Stimulated activated CD4-positive, alpha-beta T cell treated with anti-CD3 and anti-CD28 coated beads, Interleukin-1b, Interleukin-23, amount 100 ng/mL, for 48 hours (primary cell): ENCODE measurements around the gene PSAP.
"Not testable (repeated sequence)": the region's sequence is repeated elsewhere in the genome, so short reads cannot be mapped to it uniquely, and the experiment has no call there.

Experiments
- DNase-seq: peaks from one replicate; pipeline ENCODE4 v3.0.0-alpha.2; 2020

The PSAP gene

DNA sequence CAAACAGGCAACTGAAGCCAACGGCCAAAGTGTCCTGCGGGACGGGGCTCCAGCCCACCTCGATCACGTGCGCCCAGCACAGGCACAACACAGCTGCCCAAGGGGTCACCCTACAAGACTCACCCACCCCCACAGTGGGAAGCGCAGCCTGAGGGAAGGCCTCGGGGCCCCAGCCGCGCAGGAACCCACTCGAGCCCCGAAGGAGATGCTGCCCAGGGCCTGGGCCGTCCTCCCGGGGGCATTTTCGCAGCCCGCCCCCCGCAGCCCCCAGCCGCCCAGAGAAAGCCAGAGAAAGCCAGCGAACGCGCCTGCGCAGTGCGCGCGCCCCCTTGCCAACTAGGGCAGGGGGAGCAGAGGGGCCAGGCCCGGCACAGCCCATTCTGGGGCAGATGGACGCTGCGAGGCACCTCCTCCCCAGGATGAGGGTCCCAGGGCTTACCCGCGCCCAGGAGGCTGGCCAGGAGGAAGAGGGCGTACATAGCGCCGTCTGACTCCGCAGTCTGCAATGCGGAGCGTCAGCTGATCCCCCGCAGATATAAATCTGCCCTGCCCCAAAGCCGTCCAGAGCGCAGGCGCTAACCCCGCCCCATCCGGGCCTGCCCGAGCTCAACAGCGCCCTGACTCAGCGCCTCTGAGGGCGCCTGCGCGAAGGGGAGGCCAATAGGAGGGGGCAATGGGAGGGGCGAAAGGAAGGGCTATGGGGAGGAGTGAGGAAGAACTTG, at the start of gene PSAP:
PSAP (minus strand) TSS at position 509 of the 722 bp plus-strand sequence; CDS start at position 479, 30 bp downstream.
- DNase-seq = peak; percentile 98

GRCh38 chr10:71900441-71901180, 49.6 kb upstream of the PSAP start:
- DNase-seq = no peak

DNA sequence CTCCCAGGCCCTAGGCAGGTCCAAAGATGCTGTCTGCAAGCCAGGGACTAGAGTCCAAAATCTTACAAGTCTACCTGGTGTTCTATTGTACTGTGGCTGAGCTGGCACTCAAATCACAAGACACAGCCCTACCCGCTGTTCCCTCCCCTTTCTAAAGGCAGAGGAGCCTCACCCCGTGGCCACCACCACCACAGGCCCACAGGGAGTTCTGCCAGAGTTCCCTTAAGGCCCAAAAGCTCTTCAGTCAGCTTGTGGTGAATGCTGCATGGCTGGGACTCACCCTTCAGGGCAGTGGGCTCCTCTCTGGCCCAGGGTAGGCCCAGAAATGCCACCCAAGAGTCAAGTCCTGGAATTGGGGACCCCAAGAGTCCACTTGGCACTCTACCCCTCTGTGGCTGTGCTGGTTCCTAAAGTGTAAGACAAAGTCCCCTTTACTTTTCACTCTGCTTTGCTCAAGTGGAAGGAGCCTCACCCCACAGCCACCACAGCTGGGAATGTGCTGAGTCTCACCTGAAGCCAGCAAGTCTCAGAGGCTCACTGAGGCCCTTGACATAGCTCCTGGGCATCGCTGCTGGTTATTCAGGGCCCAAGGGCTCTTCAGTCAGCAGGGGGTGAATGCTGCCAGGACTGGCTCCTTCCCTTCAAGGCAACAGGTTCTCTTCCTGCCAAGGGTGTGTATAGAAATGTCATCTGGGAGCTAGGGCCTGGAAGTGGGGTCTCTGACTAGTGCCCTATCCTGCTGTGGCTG, 48.8 kb upstream of the PSAP start:
- no peak for DNase-seq

DNA sequence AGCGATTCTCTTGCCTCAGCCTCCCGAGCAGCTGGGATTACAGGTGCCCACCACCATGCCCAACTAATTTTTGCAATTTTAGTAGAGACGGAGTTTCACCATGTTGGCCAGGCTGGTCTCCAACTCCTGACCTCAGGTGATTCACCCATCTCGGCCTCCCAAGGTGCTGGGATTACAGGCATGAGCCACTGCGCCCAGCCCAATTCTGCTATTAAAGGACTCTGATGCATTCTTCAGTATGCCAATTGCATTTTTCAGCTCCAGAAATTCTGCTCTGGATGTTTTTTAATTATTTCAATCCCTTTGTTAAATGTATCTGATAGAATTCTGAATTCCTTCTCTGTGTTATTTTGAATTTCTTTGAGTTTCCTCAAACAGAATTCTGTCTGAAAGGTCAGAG, 47.3 kb upstream of the PSAP start:
- DNase-seq = not testable (repeated sequence)

GRCh38 chr10:71893920-71894319, 42.9 kb upstream of the PSAP start:
- DNase-seq = no peak

GRCh38 chr10:71893258-71893815, 42.3 kb upstream of the PSAP start:
- DNase-seq = no peak

DNA sequence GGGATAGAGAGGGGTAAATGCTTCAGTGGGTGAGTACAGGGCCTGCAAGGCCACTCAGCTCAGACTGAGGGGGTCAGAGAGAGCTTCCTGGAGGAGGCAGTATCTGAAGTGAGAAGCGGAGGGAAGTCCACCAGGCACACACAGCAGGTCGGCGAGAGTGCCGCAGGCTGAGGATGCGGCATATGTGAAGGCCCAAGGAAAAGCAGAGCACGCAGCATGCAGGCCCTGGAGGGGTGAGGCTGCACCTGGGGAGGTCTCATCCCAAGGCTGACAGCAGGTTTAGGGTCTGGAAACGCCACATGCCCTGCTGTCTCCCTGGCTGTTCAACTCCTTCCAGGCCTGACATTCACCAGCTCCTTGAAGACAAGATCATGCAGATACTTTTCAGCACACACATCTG, 40.4 kb upstream of the PSAP start:
- no peak for DNase-seq

DNA sequence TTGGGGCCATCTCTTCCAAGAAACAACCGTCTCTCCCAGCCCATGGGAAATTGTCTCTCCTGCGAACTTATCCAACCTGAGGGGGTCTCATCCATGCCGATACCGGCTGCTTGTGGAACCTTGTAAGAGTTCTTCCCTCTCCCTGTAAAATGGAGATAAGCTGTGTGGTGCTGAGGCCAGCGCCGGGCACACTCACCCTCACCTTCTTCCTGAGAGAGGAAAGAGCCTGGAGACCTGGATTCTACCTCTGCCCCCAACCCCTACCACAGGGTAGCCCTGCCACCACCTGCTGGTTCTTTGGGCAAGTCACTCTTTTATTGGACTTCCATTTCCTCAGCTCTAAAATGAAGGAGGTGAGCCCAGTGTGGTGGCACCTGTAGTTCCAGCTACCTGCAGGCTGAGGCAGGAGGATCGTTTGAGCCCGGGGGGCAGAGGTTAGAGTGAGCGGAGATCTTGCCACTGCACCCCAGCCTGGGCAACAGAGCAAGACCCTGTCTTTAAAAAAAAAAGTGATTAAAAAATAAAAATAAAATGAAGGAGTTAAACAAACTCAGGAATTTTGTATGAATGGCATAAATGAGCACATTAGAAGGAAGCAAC, 38.4 kb upstream of the PSAP start:
- DNase-seq = no peak

- peak; percentile 70 for DNase-seq
These were observed 37.8 kb upstream of the PSAP start for GRCh38 chr10:71888623-71889387.

DNA sequence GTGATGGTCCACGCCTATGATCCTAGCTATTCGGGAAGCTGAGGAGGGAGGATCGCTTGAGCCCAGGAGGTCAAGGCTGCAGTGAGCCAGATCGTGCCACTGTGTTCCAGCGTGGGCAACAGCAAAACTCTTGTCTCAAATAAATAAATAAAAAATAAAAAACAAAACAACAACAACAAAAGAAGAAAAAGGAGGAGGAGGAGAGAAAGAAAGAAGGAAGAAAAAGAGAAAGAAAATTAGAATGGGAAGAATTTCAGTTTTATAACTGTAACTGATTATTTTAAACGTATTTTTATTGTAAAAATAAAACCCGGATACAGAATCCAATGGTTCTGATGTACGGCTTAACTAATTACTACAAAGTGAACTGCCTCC, 37.2 kb upstream of the PSAP start:
- DNase-seq = no peak

- no peak for DNase-seq
These were observed 36.7 kb upstream of the PSAP start for GRCh38 chr10:71887743-71888142.

DNA sequence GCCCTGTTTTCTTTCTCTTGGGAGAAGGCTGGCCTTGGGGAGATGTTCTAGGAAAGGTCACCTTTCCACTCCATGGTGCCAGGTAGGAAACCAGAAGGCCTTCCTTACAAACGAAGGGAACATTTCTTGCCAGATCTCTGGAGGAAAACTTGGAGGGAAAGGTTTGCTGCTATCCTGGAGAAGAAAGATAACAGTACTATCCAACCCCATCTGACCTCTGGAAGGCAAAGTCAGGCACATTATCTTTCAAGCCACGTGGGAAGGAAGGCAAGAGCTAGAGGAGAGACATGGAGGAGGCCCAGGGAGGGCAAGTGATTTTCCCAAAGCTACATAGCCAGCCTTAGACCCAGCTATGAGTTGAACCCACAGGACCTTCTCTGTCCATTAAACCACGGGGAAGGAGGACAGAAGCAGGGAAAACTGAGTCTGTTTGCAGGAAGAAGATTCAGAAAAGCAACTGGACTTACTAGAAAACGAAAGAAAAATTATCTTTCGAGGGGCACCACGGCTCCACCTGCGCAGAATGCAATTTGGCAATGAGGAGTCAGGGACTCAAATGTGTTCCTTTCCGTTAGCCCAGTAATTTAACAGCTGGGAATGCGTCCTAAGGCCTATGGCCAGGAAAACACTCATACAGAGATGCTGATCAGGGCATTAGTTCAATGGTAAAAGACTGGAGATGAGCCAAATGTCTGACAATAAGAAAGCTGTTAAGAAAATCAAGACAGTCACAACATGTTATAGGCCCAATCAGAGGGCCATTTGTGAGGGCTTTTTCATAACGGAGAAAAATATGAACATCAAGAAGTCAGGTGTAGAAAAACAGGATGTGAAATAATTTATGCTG, 32.0 kb upstream of the PSAP start:
- DNase-seq = no peak

GRCh38 chr10:71881647-71882355, 30.8 kb upstream of the PSAP start:
- no peak for DNase-seq

DNA sequence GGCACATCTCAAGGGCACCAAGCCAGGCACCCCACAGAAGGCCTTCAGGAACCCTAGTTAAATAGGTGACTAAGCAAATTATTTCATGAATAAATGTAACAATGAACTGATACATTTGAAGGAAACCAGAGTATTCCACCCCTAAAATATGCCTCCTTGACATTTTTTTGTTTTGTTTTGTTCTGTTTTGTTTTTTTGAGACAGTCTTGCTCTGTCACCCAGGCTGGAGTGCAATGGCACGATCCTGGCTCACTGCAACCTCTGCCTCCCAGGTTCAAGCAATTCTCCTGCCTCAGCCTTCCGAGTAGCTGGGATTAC, 30.2 kb upstream of the PSAP start:
- not testable (repeated sequence) for DNase-seq

DNA sequence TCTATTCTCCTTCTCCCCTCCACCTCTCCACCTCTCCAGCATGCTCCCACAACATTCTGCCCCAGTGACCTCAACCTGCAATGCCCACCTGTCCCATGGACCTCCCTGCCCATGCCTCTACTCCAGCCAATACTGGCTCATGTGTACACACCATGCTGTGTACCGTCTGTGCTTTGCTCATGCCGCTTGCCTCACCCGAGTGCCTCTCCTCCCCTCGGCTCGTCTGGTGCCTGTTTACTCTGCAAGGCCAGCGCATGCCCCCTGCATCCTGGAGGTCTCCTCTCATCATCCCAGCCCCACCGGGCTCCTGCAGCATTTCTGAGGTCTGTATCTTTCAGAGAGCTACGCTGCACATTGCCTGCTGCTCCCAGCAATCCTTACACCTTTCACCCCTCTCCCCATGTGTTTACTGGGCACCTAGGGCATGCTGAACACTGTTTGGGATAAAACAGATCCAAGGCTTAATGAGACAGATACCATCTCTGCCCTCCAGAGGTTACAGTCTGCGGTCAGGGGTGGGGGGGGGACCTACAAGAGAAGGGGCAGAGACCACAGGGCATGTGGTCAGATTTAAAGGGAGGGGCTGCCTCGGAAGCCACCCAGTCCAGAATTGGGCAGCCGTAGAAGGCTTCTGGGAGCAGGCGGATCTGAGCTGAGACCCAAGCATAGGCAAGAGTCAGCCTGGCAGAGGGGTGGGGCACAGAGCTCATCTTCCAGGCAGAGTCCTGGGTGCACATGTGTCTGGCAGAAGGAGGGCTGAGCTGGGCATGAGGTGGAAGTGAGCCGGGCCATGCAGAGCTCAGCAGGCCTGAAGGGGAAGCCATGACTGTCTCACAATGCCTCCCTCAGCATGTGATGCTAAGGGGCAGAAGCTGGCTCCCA, 29.6 kb upstream of the PSAP start:
- DNase-seq = no peak

DNA sequence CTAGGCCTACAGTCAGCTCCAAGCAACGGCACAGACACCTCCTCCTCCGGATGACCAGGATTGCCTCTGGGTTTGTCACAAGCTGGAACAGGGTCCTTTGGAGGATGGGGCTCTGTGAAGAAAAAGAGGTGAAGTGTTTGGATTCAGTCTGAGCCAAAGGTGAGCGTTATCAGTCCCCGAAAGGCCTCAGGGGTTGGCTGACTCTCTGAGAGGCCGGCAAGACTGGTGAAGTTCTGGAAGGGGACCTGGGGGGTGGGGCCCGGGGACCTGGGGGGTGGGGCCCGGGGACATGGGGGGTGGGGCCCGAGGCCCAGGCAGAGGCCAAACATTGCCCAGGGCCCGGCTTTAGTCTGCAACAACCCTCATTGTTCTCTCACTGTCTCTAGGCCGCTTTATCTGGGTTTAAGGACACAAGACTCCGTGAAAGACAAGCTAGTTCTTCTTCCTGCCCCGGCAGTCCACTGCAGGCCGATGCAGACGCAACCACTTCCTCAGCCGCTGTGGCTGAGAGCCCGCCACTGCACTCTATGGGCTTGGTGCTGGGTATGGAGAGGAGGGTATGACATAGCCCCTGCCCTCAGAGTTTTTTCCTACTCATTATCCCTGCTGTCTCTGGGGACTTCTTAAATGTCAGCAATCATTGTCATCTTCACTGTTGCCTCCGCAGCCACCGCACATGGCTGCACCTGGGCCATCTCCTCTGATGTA, 27.4 kb upstream of the PSAP start:
- no peak for DNase-seq

DNA sequence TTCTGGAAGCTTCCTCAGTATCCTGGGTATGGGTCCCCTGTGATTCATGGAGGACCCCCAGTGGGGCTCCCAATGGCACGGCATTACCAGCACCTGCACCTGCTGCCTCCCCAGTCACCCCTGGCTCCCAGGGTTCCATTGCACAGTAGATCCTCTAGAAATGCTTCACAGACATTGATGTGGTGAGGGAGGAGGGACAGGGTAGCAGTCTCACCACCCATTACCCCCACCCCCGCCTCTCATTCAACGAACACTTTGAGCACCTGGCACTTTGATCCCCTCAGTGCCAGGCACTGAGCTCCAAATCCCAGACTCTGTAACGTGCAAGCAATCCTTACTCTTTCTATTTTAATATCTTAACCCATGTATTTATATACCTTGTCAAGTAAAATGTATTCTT, 26.8 kb upstream of the PSAP start:
- no peak for DNase-seq

GRCh38 chr10:71874680-71875354, 23.8 kb upstream of the PSAP start:
- not testable (repeated sequence) for DNase-seq
